Measurements from ENCODE around the gene ARHGAP18.

GRCh38 chr6:129552413-129552812 is 157.6 kb downstream of the ARHGAP18 start:
- TF ChIP-seq CTCF (IDR thresholded peaks at IDR 0.05; ENCODE audit: low read length) (no peak), EZH2phosphoT487 (IDR thresholded peaks at IDR 0.05; ENCODE audit: low read length) (no peak)
